HG03025 (cell line): ENCODE measurements around the gene OR52M1.

Experiments
- ATAC-seq: cut with Tn5 transposase; IDR thresholded peaks from one replicate; pipeline ENCODE4 v1.9.1; 2021; ENCODE audit warnings: mild to moderate bottlenecking, moderate library complexity; ENCODE audit not compliant: unreplicated experiment, low FRiP score

The OR52M1 gene

DNA sequence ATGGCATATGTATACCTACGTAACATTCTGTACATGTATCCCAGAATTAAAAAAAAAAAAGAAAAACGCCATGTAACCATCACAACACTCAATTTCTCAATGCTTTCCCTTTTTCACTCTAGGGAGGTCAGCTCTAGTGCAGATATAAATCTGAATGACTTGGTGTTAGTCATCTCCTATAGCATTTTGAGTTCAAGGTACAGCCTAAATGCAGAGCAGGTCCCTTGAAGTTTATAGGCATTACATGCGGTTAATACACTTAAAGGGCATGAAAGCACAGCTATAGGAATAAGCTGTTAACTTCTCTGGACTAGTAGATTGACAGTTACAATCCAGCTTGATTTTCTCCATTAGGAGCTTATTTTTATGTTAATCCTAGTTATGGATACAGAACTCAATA lies 20.4 kb downstream of the OR52M1 start:
- ATAC-seq: no peak

DNA sequence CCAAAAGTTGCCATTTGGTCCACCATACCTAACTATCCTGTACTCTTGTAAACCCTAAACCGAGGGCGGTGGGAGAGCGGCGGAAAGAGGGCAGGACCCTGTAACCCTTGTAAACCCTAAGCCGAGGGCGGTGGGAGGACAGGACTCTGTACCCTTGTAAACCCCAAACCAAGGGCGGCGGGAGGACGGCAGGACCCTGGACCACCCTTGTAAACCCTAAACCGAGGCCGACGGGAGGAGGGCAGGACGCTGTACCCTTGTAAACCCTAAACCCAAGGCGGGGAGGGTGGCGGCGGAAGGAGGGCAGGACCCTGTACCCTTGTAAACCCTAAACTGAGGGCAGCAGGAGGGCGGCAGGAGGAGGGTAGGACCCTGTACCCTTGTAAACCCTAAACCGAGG lies 24.1 kb downstream of the OR52M1 start:
- ATAC-seq: no peak

DNA sequence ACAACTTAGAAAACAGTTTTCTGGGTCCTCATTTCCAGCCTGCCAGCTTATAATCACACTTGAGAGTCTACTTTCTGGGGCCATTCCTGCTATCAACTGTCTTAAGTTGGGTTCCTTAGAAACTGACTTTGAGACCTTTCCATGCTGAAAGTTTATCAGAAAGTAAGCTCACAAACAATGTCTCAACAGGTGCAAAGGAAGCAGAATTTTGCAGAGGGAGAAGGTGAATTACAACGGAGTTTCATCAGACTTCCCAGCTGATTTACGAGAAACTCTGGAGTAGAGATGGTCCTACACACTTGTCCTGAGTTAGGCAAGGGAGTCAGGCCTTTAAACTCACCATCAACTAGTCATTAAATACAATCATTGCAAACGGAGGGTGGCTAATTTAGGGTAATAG lies 31.9 kb downstream of the OR52M1 start:
- ATAC-seq: no peak

DNA sequence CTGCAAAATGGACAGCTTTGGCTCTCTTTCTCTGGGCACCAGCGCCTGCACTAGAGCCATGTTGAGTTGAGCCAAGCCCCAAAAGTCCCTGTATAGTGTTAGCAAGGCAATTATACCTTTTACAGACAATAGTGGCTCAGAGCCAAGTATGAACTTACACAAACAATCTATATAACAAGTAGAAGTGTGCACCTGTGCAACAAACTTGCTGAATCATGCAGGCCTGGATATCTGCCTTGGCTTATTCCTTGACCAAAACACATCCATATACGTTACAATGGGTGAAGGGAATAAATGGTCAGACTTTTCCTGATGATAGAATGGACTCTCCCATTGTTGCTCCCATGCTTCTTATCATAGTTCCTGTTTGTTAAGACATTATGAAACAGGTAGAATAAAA lies 32.8 kb downstream of the OR52M1 start:
- no peak for ATAC-seq

DNA sequence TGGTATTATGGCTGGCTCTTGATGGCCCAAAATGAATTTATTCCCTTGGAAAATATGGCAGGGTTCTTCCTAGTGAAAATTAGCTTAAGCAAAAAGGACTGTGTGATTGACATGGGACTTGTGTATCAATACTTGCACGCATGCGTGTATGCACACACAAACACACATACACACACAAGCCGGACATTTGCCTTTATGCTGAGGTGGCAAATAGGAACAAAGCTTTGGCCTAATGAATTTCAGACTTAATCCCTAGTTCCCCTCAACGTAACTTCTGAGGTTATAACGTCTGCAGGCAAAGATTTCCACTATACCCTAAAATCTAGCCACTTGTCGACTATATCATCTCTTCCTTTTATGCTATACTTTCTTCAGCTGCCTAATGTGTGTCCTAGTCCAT lies 33.6 kb downstream of the OR52M1 start:
- no peak for ATAC-seq

DNA sequence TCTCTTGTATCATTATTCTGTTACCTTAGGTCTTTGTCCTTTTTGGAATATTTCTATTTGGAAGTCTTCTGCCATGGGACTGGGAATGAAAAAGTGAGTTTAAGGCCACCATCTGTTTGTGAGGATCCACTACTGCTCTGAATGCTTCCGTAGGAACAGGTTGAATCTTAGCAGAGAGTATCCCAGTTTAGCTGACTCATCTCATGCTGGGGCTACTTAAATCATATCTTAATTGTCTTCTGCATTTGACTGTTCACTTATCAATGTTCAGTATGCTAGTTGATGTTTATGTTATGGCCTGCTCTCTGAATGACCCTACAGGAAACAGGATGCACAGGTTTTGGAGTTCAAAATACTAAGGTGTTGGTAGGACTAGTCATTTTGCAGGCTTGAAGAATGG lies 35.1 kb downstream of the OR52M1 start:
- ATAC-seq: no peak

DNA sequence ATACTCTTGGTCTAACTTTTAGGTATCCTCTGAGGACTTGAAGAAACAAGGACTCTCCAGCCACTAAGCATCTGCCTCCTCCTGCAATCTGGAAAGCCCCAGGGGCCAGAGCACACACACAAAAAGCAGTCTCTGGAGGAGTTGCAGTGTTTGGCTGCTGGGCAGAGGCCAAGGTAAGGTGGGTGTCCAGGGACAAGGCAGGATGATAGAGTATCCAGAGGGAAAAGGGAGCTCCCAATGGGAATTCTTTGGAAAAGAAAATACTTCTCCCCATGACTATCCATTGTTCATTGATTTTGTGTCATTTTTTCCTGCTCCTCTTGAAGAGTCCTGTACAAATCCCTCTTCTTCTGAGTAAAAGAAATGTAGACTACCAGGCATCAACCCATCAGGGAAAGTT lies 36.5 kb downstream of the OR52M1 start, which contains the start of gene OR52I2:
OR52I2 (plus strand) TSS at position 301 of the 400 bp plus-strand sequence.
- no peak for ATAC-seq

DNA sequence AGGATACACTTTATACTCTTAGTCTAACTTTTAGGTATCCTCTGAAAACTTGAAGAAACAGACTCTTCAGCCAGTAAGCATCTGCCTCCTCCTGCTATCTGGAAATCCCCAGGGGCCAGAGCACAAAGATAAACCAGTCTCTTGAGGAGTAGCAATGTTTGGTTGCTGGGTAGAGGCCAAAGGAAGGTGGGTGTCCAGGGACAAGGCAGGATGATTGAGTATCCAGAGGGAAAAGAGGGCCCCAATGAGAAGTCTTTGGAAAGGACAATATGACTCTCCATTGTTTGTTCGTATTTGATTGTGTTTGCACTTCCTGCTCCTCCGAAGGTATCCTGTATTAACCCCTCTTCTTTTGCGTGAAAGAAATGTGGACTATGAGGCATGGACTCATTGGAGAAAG lies 44.0 kb downstream of the OR52M1 start:
- ATAC-seq: no peak

DNA sequence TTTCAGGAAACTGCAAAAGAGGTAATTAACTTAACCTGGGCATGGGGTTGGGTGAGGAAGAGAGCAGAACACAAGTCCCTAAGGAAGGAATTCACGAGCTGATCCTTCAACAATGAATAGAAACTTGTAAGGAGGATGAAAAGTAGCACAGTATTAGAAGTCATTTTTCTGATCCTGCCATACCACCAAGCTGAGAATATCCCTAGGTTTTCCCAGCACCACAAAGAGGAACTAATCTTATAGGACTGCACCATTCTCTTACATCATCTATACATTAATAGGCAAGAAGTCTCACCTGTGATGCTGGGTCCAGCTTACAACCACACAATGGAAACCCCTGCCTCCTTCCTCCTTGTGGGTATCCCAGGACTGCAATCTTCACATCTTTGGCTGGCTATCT lies 48.7 kb downstream of the OR52M1 start, which contains the start of gene OR52I1:
OR52I1 (plus strand) TSS at position 301 of the 400 bp plus-strand sequence; CDS start at position 301, 0 bp downstream.
- ATAC-seq: no peak
